Measurements from ENCODE around the gene PIGR.

DNA sequence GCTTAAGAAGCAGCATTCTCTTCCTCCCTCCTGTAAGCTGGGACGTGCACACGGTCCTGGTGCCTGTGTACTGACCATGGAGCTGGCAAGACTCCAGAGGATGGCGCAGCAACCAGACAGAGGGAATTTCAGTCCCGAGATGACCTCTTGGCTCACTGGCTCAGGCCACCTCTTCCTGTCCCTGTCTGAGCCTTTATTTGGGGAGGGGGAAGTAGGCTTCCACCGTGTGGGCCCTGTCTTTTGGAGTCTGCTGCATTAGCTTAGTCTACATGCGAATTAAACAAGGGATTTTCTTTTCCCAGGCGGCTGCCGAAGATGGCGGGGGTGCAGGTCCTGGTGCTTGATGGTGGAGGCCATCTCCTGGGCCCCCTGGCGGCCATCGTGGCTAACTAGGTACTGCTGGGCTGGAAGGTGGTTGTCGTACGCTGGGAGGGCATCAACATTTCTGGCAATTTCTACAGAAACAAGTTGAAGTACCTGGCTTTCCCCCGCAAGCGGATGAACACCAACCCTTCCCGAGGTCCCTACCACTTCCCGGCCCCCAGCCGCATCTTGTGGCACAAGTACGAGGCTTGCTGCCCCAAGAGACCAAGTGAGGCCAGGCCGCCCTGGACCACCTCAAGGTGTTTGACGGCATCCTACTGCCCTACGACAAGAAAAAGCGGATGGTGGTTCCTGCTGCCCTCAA, 38.8 kb downstream of the PIGR start:
- no peak for TF ChIP-seq SRF (IDR thresholded peaks at IDR 0.05; ENCODE audit: low read depth in 2 of 2, low read length in 2 of 2)
- TF ChIP-seq HDAC6 (IDR thresholded peaks at IDR 0.05; ENCODE audit: unreplicated experiment), result no peak
- no peak for TF ChIP-seq POU2F2 (IDR thresholded peaks at IDR 0.05; ENCODE audit: borderline replicate concordance, low read depth, low read length)
- no peak for TF ChIP-seq RELA (IDR thresholded peaks at IDR 0.05; ENCODE audit: borderline replicate concordance, partially characterized antibody)
- no peak for TF ChIP-seq ZNF274 (IDR thresholded peaks at IDR 0.05; ENCODE audit: insufficient read depth, insufficient read length)
- TF ChIP-seq BHLHE40 (IDR thresholded peaks at IDR 0.05; ENCODE audit: borderline replicate concordance in 1 of 2, low read depth in 2 of 2, low read length in 1 of 2), result no peak
- TF ChIP-seq, protein P1, sequence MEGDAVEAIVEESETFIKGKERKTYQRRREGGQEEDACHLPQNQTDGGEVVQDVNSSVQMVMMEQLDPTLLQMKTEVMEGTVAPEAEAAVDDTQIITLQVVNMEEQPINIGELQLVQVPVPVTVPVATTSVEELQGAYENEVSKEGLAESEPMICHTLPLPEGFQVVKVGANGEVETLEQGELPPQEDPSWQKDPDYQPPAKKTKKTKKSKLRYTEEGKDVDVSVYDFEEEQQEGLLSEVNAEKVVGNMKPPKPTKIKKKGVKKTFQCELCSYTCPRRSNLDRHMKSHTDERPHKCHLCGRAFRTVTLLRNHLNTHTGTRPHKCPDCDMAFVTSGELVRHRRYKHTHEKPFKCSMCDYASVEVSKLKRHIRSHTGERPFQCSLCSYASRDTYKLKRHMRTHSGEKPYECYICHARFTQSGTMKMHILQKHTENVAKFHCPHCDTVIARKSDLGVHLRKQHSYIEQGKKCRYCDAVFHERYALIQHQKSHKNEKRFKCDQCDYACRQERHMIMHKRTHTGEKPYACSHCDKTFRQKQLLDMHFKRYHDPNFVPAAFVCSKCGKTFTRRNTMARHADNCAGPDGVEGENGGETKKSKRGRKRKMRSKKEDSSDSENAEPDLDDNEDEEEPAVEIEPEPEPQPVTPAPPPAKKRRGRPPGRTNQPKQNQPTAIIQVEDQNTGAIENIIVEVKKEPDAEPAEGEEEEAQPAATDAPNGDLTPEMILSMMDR (IDR thresholded peaks at IDR 0.05 in 2 of 3, conservative IDR thresholded peaks at IDR 0.05 in 1 of 3; ENCODE audit: control insufficient read depth in 2 of 3, extremely low read depth in 1 of 3, insufficient read depth in 1 of 3, low read depth in 3 of 3, low read length in 3 of 3), result peak in 2 of 3 experiments; percentile 11 to 17; a peak in 1 of 6 replicates
- TF ChIP-seq NR2F1 (conservative IDR thresholded peaks at IDR 0.05), result no peak
- 0 out of 2 replicates have a peak, but pooled peaks have one; percentile 9 for TF ChIP-seq YY1 (IDR thresholded peaks at IDR 0.05; ENCODE audit: low read depth, low read length)
- TF ChIP-seq BRCA1 (IDR thresholded peaks at IDR 0.05; ENCODE audit: low read depth, low read length), result no peak
